Measurements from ENCODE around the gene EPB41L3. TPM values are rescaled to one million over a fixed set of nuclear protein-coding genes. Genes with fewer than 3 reads are reported as not detected.

Gene EPB41L3
- total RNA-seq, 1 experiment from 2014 or later = 20.6 TPM

- no peak for DNase-seq (ENCODE audit: low spot score)
- no peak for ATAC-seq
- ChIA-PET CTCF (interaction anchor here (1.1 to 1.2 kb wide), 2 partner anchors 15 to 22 kb away, joined by 3 to 4 read pairs; no protein-coding TSS in a partner anchor), POLR2A (no interaction called here)
- Mint-ChIP-seq H3K9me3 (0 out of 2 replicates have a peak, but pooled peaks cover 3% of the 10 kb centered on the region), H3K4me3 (no peak overlapping the region), H3K27me3 (ENCODE audit: low read depth) (no peaks in the 10 kb centered on the region), H3K36me3 (no peaks in the 10 kb centered on the region), H3K27ac (no peak overlapping the region), H3K4me1 (peaks cover 18% of the 10 kb centered on the region)
- TF ChIP-seq ZNF121 (CRISPR knock-in tag; IDR thresholded peaks at IDR 0.05) = no peak
- no peak for TF ChIP-seq MYBL2 (CRISPR knock-in tag; IDR thresholded peaks at IDR 0.05)
- TF ChIP-seq E2F5 (CRISPR knock-in tag; IDR thresholded peaks at IDR 0.05) = no peak
- no peak for TF ChIP-seq NFE2L1 (CRISPR knock-in tag; IDR thresholded peaks at IDR 0.05)
- TF ChIP-seq OVOL2 (CRISPR knock-in tag; IDR thresholded peaks at IDR 0.05; ENCODE audit: borderline replicate concordance) = no peak
- TF ChIP-seq KAT7 (CRISPR knock-in tag; IDR thresholded peaks at IDR 0.05; ENCODE audit: borderline replicate concordance) = no peak
- TF ChIP-seq ZSCAN18 (CRISPR knock-in tag; IDR thresholded peaks at IDR 0.05) = no peak
- no peak for TF ChIP-seq PRRX2 (CRISPR knock-in tag; IDR thresholded peaks at IDR 0.05)
- no peak for TF ChIP-seq ZNF425 (CRISPR knock-in tag; conservative IDR thresholded peaks at IDR 0.05)
- no peak for TF ChIP-seq GTF2I (CRISPR knock-in tag; conservative IDR thresholded peaks at IDR 0.05)
- TF ChIP-seq ZNF263 (CRISPR knock-in tag; IDR thresholded peaks at IDR 0.05; ENCODE audit: low read depth) = no peak
- TF ChIP-seq PRDM15 (CRISPR knock-in tag; IDR thresholded peaks at IDR 0.05) = no peak
- no peak for TF ChIP-seq ESRRA (CRISPR knock-in tag; IDR thresholded peaks at IDR 0.05; ENCODE audit: borderline replicate concordance)
- no peak for TF ChIP-seq MLX (CRISPR knock-in tag; IDR thresholded peaks at IDR 0.05)
- TF ChIP-seq USF1 (CRISPR knock-in tag; IDR thresholded peaks at IDR 0.05) = no peak
Observed at GRCh38 chr18:5534845-5535244, 9.0 kb downstream of the EPB41L3 start.

GRCh38 chr18:5532066-5532465, 11.7 kb downstream of the EPB41L3 start:
- Mint-ChIP-seq H3K4me3 (no peak overlapping the region), H3K9me3 (0 out of 2 replicates have a peak, but pooled peaks cover 3% of the 10 kb centered on the region), H3K4me1 (peaks cover 9% of the 10 kb centered on the region), H3K27ac (no peak overlapping the region), H3K27me3 (ENCODE audit: low read depth) (no peaks in the 10 kb centered on the region), H3K36me3 (no peaks in the 10 kb centered on the region)
- ATAC-seq = no peak
- POLR2A ChIA-PET = no interaction called here
- TF ChIP-seq KAT7 (CRISPR knock-in tag; IDR thresholded peaks at IDR 0.05; ENCODE audit: borderline replicate concordance) (no peak), GRHL2 (CRISPR knock-in tag; IDR thresholded peaks at IDR 0.05; ENCODE audit: insufficient replicate concordance, severe bottlenecking) (no peak), ETV6 (CRISPR knock-in tag; IDR thresholded peaks at IDR 0.05) (no peak), FOXP1 (CRISPR knock-in tag; IDR thresholded peaks at IDR 0.05; ENCODE audit: borderline replicate concordance) (no peak)
- CTCF ChIA-PET = interaction anchor here (0.6 to 0.7 kb wide), 2 partner anchors 9 to 15 kb away, joined by 4 read pairs; no protein-coding TSS in a partner anchor
- DNase-seq (ENCODE audit: low spot score) = no peak
